Measurements from ENCODE around the gene SEMA6D. TPM values are rescaled to one million over a fixed set of nuclear protein-coding genes. Genes with fewer than 3 reads are reported as not detected.

The SEMA6D gene
- total RNA-seq, 2 experiments from 2014 or later = not detected

- Mint-ChIP-seq H3K4me1 (no peaks in the 10 kb centered on the region), H3K27ac (no peak overlapping the region), H3K36me3 (ENCODE audit: low read depth) (no peaks in the 10 kb centered on the region), H3K9me3 (no peaks in the 10 kb centered on the region), H3K4me3 (no peak overlapping the region), H3K27me3 (peaks cover 2% of the 10 kb centered on the region)
- ChIA-PET POLR2A (no interaction called here), CTCF (no interaction called here)
- DNase-seq = no peak
These were observed 74.9 kb downstream of the SEMA6D start for GRCh38 chr15:47792231-47792630.

DNA sequence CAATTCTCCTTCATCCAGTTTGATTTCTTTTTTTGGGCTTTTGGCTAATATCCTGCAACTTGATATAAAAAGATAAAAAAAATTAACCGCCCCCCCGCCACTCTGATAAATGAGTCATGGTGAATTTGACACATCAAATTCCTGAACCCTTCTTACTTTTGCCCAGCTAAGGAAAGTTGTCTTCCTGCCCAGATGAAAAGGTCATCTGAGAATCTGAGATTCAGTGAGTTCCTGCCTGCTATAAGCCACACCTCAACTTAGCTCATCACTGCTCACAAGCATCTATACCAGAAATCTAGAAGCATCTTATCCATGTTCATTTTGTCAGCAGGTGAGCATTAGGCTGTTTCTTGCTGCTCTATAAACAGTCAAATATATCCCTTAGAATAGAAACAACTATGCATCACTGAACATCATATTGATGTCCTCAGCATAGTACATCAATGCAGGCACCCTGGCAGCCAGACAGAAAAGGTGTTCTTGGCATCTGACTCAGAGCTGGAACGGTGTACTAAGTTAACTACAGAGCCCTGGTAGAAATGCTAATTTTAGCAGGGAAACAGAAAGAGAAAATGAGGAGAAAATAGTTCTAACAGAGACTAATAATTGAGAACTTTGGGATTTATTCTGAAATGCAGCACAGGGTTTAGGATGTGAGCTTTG, 77.1 kb downstream of the SEMA6D start:
- H3K9me3 Mint-ChIP-seq = no peaks in the 10 kb centered on the region
- H3K4me3 Mint-ChIP-seq = no peak overlapping the region
- ChIA-PET POLR2A (no interaction called here), CTCF (no interaction called here)
- H3K36me3 Mint-ChIP-seq (ENCODE audit: low read depth) = no peaks in the 10 kb centered on the region
- no peaks in the 10 kb centered on the region for H3K4me1 Mint-ChIP-seq
- DNase-seq = no peak
- no peak overlapping the region for H3K27ac Mint-ChIP-seq
- peaks cover 2% of the 10 kb centered on the region for H3K27me3 Mint-ChIP-seq

DNA sequence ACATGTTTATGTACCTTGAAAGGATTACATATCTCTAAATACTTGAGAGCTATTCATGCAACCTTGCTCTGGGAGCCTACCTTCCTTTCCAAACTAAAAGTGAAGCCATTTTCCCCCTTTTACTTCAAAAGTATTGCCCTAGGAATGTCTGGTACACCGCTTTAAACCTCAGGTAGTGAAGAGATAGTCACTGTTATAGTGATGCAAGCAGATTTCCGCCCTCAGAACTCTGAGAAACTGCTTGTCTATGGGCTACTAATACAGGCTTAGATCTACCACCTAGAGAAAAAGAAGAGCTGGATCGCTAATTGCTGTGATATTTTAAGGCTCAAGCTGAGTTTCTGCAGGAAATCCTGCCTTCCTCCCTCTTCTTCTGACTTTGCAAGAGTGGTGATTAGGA, 78.6 kb downstream of the SEMA6D start:
- no peak overlapping the region for H3K27ac Mint-ChIP-seq
- no peaks in the 10 kb centered on the region for H3K27me3 Mint-ChIP-seq
- POLR2A ChIA-PET = no interaction called here
- no peaks in the 10 kb centered on the region for H3K36me3 Mint-ChIP-seq (ENCODE audit: low read depth)
- DNase-seq = no peak
- H3K4me1 Mint-ChIP-seq = no peaks in the 10 kb centered on the region
- no peak overlapping the region for H3K4me3 Mint-ChIP-seq
- H3K9me3 Mint-ChIP-seq = no peaks in the 10 kb centered on the region
- CTCF ChIA-PET = no interaction called here

GRCh38 chr15:47796339-47796738, 79.0 kb downstream of the SEMA6D start:
- H3K36me3 Mint-ChIP-seq (ENCODE audit: low read depth) = no peaks in the 10 kb centered on the region
- H3K4me3 Mint-ChIP-seq = no peak overlapping the region
- CTCF ChIA-PET = no interaction called here
- no peaks in the 10 kb centered on the region for H3K4me1 Mint-ChIP-seq
- POLR2A ChIA-PET = no interaction called here
- H3K9me3 Mint-ChIP-seq = no peaks in the 10 kb centered on the region
- no peak overlapping the region for H3K27ac Mint-ChIP-seq
- DNase-seq = no peak
- H3K27me3 Mint-ChIP-seq = no peaks in the 10 kb centered on the region

- Mint-ChIP-seq H3K27me3 (no peaks in the 10 kb centered on the region), H3K36me3 (ENCODE audit: low read depth) (no peaks in the 10 kb centered on the region), H3K4me1 (no peaks in the 10 kb centered on the region), H3K27ac (no peak overlapping the region), H3K4me3 (no peak overlapping the region), H3K9me3 (no peaks in the 10 kb centered on the region)
- ChIA-PET POLR2A (no interaction called here), CTCF (no interaction called here)
- no peak for DNase-seq
These were observed 79.5 kb downstream of the SEMA6D start for GRCh38 chr15:47796830-47797229.

DNA sequence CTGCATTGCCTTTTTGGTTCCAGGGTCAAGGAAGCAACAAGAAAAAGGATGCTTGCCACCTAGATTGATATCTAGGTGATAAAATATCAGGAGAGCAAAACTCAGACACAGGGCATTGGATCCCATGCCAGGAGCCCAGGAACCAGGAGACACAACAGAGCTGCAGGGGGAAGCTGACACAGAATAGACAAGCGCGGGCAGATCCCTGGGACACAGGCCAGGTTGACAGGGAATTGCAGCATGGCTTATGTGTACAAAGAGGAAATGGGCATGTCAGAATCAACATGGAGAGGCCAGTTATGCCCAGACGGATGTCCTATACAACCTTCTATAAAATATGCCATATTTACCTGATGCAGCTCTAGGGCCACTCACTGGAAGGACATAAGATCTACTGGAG, 84.2 kb downstream of the SEMA6D start:
- no peaks in the 10 kb centered on the region for H3K36me3 Mint-ChIP-seq (ENCODE audit: low read depth)
- H3K4me1 Mint-ChIP-seq = no peaks in the 10 kb centered on the region
- ChIA-PET CTCF (interaction anchor here (0.6 kb wide), 1 partner anchor 1552 kb away, joined by 3 read pairs; no protein-coding TSS in a partner anchor), POLR2A (no interaction called here)
- peaks cover 3% of the 10 kb centered on the region for H3K27me3 Mint-ChIP-seq
- no peak overlapping the region for H3K27ac Mint-ChIP-seq
- DNase-seq = no peak
- no peaks in the 10 kb centered on the region for H3K9me3 Mint-ChIP-seq
- H3K4me3 Mint-ChIP-seq = no peak overlapping the region

GRCh38 chr15:47802216-47802615, 84.9 kb downstream of the SEMA6D start:
- no peaks in the 10 kb centered on the region for H3K9me3 Mint-ChIP-seq
- ChIA-PET CTCF (interaction anchor here (0.6 kb wide), 1 partner anchor 1553 kb away, joined by 3 read pairs; no protein-coding TSS in a partner anchor), POLR2A (no interaction called here)
- no peak overlapping the region for H3K4me3 Mint-ChIP-seq
- peaks cover 3% of the 10 kb centered on the region for H3K27me3 Mint-ChIP-seq
- H3K27ac Mint-ChIP-seq = no peak overlapping the region
- no peaks in the 10 kb centered on the region for H3K4me1 Mint-ChIP-seq
- H3K36me3 Mint-ChIP-seq (ENCODE audit: low read depth) = no peaks in the 10 kb centered on the region
- DNase-seq = no peak

GRCh38 chr15:47803767-47804166, 86.5 kb downstream of the SEMA6D start:
- H3K4me3 Mint-ChIP-seq = no peak overlapping the region
- no peaks in the 10 kb centered on the region for H3K36me3 Mint-ChIP-seq (ENCODE audit: low read depth)
- H3K27me3 Mint-ChIP-seq = peaks cover 3% of the 10 kb centered on the region
- CTCF ChIA-PET = no interaction called here
- POLR2A ChIA-PET = no interaction called here
- H3K4me1 Mint-ChIP-seq = no peaks in the 10 kb centered on the region
- no peak overlapping the region for H3K27ac Mint-ChIP-seq
- H3K9me3 Mint-ChIP-seq = no peaks in the 10 kb centered on the region
- DNase-seq = no peak

DNA sequence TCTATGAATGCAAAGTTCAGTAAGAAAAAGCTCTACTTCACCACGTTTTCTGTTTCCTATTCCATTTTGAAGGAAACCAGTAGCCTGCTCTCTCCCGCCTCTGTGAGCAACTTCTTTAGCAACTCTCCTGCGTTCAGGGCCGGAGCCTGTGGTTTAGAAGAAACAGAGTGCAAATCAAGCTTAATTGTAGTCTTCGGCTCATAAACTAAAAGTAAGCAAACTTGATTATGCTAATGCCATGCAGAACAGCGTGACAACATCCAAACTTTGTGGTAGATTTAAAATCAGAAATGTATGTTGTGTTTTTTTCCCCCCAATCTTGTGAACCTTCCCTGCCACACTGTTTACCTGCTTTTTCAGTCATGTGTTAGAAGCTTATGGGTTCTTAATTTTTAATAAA, 87.4 kb downstream of the SEMA6D start:
- ChIA-PET CTCF (interaction anchor here (0.6 kb wide), 1 partner anchor 1614 kb away, joined by 3 read pairs; no protein-coding TSS in a partner anchor), POLR2A (no interaction called here)
- Mint-ChIP-seq H3K27ac (no peak overlapping the region), H3K27me3 (peaks cover 3% of the 10 kb centered on the region), H3K4me3 (no peak overlapping the region), H3K36me3 (ENCODE audit: low read depth) (no peaks in the 10 kb centered on the region), H3K9me3 (no peaks in the 10 kb centered on the region), H3K4me1 (no peaks in the 10 kb centered on the region)
- DNase-seq = no peak

DNA sequence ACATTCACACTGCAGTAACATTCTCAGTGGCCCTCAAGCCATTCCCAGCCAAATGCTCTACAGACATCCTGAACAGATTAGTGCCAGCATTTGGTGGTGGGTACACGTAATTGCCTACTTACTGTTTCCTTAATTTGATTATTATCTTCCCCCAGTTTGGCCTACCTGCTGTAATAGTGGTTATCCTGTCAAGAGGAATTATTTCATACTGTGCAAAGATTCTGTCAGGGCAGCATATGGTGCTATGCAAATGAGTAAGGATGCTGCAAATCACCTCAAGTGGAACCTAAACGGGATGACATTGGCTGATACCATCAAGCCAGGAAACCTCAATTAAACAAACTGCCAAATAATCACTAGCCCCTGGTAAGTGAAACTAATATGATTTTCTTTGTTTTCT, 88.7 kb downstream of the SEMA6D start:
- peaks cover 3% of the 10 kb centered on the region for H3K27me3 Mint-ChIP-seq
- ChIA-PET CTCF (no interaction called here), POLR2A (no interaction called here)
- no peaks in the 10 kb centered on the region for H3K36me3 Mint-ChIP-seq (ENCODE audit: low read depth)
- H3K4me3 Mint-ChIP-seq = no peak overlapping the region
- no peak for DNase-seq
- no peak overlapping the region for H3K27ac Mint-ChIP-seq
- H3K4me1 Mint-ChIP-seq = no peaks in the 10 kb centered on the region
- no peaks in the 10 kb centered on the region for H3K9me3 Mint-ChIP-seq

- Mint-ChIP-seq H3K4me3 (no peak overlapping the region), H3K36me3 (ENCODE audit: low read depth) (no peaks in the 10 kb centered on the region), H3K4me1 (peaks cover 13% of the 10 kb centered on the region), H3K27ac (no peak overlapping the region), H3K27me3 (no peaks in the 10 kb centered on the region), H3K9me3 (no peaks in the 10 kb centered on the region)
- ChIA-PET POLR2A (no interaction called here), CTCF (interaction anchor here (0.6 kb wide), 1 partner anchor 1041 kb away, joined by 3 read pairs; no protein-coding TSS in a partner anchor)
- DNase-seq = no peak
These were observed 93.9 kb downstream of the SEMA6D start for GRCh38 chr15:47811172-47811571.

GRCh38 chr15:47812470-47812999, 95.2 kb downstream of the SEMA6D start:
- POLR2A ChIA-PET = no interaction called here
- no peak for DNase-seq
- Mint-ChIP-seq H3K27ac (no peak overlapping the region), H3K27me3 (no peaks in the 10 kb centered on the region), H3K9me3 (no peaks in the 10 kb centered on the region), H3K4me1 (peaks cover 13% of the 10 kb centered on the region), H3K36me3 (ENCODE audit: low read depth) (no peaks in the 10 kb centered on the region), H3K4me3 (no peak overlapping the region)
- CTCF ChIA-PET = no interaction called here

DNA sequence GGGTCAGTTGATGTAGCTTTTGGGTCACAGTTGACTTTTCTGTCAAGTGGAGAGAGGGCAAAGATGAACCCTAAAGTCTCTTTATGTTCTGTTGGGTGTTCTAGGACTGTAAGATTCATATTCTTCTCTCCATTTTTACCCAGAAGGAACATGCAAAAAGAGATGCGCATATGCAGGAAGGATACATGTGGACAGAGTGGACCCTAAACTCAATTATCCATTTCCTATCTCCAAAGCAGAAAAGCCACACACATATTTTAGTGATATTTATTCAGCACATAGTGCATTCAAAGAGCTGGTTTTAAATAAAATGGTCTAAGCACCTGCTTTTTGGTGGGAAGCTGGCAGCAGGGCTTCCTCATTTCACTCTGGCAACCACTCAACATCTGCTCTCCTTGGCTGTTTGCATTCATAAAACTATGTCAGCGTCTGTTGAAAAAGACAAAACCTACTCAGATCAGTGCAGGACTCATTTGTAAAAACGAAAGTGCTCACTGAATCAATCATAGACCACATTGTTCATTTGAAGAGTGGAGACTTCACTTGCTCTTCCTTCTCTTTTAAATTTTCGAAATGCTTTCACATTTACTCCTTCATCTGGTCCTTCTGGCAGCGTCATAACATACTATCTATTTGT, 96.6 kb downstream of the SEMA6D start:
- Mint-ChIP-seq H3K36me3 (ENCODE audit: low read depth) (no peaks in the 10 kb centered on the region), H3K4me3 (no peak overlapping the region), H3K9me3 (no peaks in the 10 kb centered on the region), H3K27ac (no peak overlapping the region), H3K27me3 (no peaks in the 10 kb centered on the region), H3K4me1 (peaks cover 13% of the 10 kb centered on the region)
- POLR2A ChIA-PET = no interaction called here
- CTCF ChIA-PET = no interaction called here
- no peak for DNase-seq

- H3K9me3 Mint-ChIP-seq = no peaks in the 10 kb centered on the region
- no peak overlapping the region for H3K27ac Mint-ChIP-seq
- H3K4me1 Mint-ChIP-seq = peaks cover 13% of the 10 kb centered on the region
- no peak overlapping the region for H3K4me3 Mint-ChIP-seq
- ChIA-PET CTCF (no interaction called here), POLR2A (no interaction called here)
- no peaks in the 10 kb centered on the region for H3K36me3 Mint-ChIP-seq (ENCODE audit: low read depth)
- H3K27me3 Mint-ChIP-seq = peaks cover 5% of the 10 kb centered on the region
- DNase-seq = no peak
These were observed 97.3 kb downstream of the SEMA6D start for GRCh38 chr15:47814620-47815019.

Data from activated CD4-positive, alpha-beta T cell treated with anti-CD3 and anti-CD28 coated beads, Interleukin-2, amount 10 ng/mL, durations not matched to agents 7 days and 5 days (primary cell).